HFFc6 (cell line): Measurements from ENCODE around the gene COTL1. TPM values are rescaled to one million over a fixed set of nuclear protein-coding genes. Genes with fewer than 3 reads are reported as not detected.
A peak's percentile ranks its signal among the peaks of the same experiment; 100 is the strongest.

Experiments used
- DNase-seq: peaks from one replicate; pipeline ENCODE4 v3.0.0-alpha.2; 2018
- H3K27ac Mint-ChIP-seq: 2 replicates; pipeline ENCODE4 v1.8.0; 2020; ENCODE audit warnings: mild to moderate bottlenecking, mixed read lengths
- H3K27me3 Mint-ChIP-seq: 2 replicates; pipeline ENCODE4 v1.8.0; 2021; ENCODE audit warnings: mild to moderate bottlenecking, moderate library complexity, mixed read lengths; ENCODE audit not compliant: insufficient read depth
- H3K36me3 Mint-ChIP-seq: 2 replicates; pipeline ENCODE4 v1.8.0; 2021; ENCODE audit warnings: low read depth, mixed read lengths
- H3K4me1 Mint-ChIP-seq: 2 replicates; pipeline ENCODE4 v1.8.0; 2020; ENCODE audit warnings: low read depth, mixed read lengths
- H3K4me3 Mint-ChIP-seq: 2 replicates; pipeline ENCODE4 v1.8.0; 2020; ENCODE audit warnings: mild to moderate bottlenecking, moderate library complexity, mixed read lengths
- H3K9me3 Mint-ChIP-seq: 2 replicates; pipeline ENCODE4 v1.8.0; 2020; ENCODE audit warnings: mild to moderate bottlenecking, mixed read lengths
- total RNA-seq, 6 experiments: library from RNA; stranded (reverse); fragmentation: NEBNext Ultra II Directional; extraction: Animal tissue kit (Norgen Biotek cat#: 25700); gene quantifications; 2 replicates in 1 of 6; 3 replicates in 5 of 6; pipeline ENCODE4 v1.2.3, GENCODE V29; 2021
- TF ChIP-seq, protein P1 (sequence below): fragments of 200-600 bp; sonication (generic); IDR thresholded peaks from 2 replicates; pipeline ENCODE4 v1.5.0; 2021; ENCODE audit warnings: antibody characterized with exemption, mild to moderate bottlenecking

COTL1 gene
- total RNA-seq, 6 experiments from 2014 or later = 580 to 681 (median 632) TPM

DNA sequence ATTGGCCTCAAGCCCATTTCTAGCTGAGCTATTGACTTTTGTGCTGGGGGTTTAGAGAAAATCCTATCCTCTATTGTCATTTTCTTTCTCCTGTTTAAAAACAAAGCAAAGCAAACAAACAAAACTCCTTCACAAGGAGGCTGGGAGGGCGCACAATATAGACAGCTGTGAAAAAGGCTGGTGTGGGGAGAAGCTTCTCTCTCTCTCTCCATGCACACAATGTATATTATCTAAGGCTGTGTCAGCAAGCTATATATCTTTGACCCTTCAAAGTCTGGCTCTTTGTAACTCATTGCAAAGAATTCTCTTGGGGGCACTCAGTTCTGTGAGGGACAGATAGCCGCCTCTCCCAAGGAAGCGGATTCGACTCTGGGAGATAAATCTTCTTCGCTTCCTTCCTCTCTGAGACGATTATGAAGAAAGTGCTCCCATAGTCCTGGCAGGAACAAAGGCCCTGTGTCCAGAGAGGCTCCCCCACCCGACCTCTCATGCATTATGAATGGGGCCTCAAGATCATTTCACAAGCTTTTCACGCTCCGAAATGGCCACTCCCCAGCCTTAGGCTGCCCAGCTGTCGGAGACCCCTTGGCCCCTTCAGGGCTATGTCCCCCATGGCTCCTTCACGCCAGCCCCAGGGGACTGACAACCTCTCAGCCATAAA lies 80.3 kb downstream of the COTL1 start:
- Mint-ChIP-seq H3K27ac (no peak overlapping the region), H3K4me3 (no peak overlapping the region), H3K27me3 (no peaks in the 10 kb centered on the region; the same call in 1 of the 2 replicates), H3K36me3 (no peaks in the 10 kb centered on the region), H3K4me1 (peaks cover 19% of the 10 kb centered on the region), H3K9me3 (no peaks in the 10 kb centered on the region)
- no peak for DNase-seq
- TF ChIP-seq, protein P1, sequence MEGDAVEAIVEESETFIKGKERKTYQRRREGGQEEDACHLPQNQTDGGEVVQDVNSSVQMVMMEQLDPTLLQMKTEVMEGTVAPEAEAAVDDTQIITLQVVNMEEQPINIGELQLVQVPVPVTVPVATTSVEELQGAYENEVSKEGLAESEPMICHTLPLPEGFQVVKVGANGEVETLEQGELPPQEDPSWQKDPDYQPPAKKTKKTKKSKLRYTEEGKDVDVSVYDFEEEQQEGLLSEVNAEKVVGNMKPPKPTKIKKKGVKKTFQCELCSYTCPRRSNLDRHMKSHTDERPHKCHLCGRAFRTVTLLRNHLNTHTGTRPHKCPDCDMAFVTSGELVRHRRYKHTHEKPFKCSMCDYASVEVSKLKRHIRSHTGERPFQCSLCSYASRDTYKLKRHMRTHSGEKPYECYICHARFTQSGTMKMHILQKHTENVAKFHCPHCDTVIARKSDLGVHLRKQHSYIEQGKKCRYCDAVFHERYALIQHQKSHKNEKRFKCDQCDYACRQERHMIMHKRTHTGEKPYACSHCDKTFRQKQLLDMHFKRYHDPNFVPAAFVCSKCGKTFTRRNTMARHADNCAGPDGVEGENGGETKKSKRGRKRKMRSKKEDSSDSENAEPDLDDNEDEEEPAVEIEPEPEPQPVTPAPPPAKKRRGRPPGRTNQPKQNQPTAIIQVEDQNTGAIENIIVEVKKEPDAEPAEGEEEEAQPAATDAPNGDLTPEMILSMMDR = no peak

DNA sequence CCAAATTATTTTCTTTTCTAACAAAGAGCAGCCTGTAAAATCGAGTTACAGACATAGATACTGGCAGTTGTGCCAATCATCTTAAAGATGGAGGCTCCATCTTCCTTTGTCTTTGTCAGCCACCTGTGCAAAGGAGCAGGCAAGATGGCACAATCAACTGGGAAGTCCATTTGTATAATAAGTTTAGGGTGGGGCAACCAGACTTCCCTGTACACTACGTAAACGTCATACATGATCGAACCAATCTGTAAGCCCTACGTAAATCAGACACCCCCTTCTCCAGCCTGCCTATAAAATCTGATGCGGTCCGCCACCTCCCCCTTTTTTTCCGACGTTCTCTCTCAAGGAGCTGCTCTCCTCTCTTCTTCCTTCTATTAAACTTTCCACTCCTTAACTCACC lies 82.0 kb downstream of the COTL1 start:
- Mint-ChIP-seq H3K4me1 (peaks cover 24% of the 10 kb centered on the region), H3K9me3 (no peaks in the 10 kb centered on the region), H3K27me3 (no peaks in the 10 kb centered on the region; the same call in none of the 2 replicates), H3K27ac (no peak overlapping the region), H3K4me3 (no peak overlapping the region), H3K36me3 (no peaks in the 10 kb centered on the region)
- TF ChIP-seq, protein P1 = no peak
- no peak for DNase-seq

DNA sequence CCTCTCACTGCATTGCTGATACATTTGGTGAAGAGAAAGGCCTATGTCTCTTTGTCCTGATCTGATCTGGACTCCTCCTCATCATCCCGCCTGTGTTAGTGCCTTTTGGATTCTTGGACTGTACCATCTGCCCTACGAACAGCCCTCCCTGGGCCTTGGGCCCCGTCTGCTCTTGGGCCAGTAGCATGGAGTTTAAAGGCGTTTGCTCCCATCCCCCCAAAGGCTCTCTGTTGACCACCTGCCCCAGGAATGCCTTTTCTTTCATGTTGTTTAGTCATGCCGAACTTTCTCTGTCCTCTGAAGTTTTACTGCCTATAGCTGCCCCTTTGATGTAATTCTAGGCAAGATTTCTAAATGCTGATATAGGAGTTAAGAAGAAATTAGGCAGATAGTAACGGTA lies 82.5 kb downstream of the COTL1 start:
- no peak for DNase-seq
- peaks cover 2% of the 10 kb centered on the region for H3K9me3 Mint-ChIP-seq
- H3K4me1 Mint-ChIP-seq = peaks cover 27% of the 10 kb centered on the region
- H3K27me3 Mint-ChIP-seq = no peaks in the 10 kb centered on the region; the same call in none of the 2 replicates
- TF ChIP-seq, protein P1 = no peak
- no peak overlapping the region for H3K4me3 Mint-ChIP-seq
- peaks cover 2% of the 10 kb centered on the region for H3K36me3 Mint-ChIP-seq
- H3K27ac Mint-ChIP-seq = no peak overlapping the region

DNA sequence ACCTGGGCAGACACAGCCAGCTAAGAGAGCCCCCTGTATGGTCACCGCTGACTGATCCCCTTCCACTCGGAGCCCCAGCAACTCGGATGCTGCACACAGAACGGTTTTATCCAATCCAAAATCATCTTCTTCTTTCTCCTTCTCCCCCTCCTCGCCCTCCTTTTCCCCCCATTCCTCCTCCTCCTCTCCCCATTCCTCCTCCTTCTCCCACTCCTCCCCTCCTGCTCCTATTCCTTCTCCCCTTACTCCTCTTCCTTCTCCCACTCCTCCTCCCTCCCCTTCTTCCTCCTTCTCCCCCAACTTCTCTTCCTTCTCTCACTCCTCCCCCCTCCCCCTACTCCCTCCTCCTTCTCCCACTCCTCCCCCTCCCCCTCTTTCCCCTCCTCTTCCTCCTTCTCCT lies 83.1 kb downstream of the COTL1 start:
- DNase-seq = no peak
- peaks cover 8% of the 10 kb centered on the region for H3K9me3 Mint-ChIP-seq
- peaks cover 29% of the 10 kb centered on the region for H3K4me1 Mint-ChIP-seq
- peaks cover 8% of the 10 kb centered on the region for H3K36me3 Mint-ChIP-seq
- H3K27me3 Mint-ChIP-seq = peaks cover 2% of the 10 kb centered on the region
- H3K27ac Mint-ChIP-seq = no peak overlapping the region
- H3K4me3 Mint-ChIP-seq = no peak overlapping the region
- TF ChIP-seq, protein P1 = no peak

DNA sequence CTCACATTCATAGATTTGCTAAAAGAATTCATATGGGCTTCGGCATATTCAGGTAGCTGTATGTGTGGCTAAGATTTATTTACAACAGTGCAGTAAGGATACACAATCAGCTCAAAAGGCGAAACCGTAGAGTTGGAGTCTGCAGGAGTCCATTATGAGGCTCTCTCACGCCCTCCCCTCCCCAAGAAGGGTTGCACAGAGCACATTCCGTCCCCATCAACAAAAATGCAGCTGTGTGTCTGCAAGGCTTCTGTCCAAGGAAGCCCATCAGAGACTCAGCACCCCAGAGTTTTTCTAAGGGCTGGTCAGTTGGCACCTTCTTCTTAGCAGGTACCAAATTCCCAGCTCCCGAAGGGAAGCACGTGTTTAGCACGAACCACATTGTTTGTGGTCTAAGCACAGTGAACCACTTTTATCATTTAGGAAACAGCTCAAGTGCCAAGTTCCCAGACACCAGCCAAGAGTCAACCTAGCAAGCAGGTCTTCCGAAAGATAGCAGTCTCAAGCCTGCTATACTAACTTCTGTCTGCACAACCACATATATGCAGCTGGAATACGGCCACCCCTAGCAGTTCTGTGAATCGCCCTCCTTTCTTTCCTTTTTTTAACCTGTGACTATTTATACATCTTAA lies 84.9 kb downstream of the COTL1 start:
- no peak for DNase-seq
- H3K4me1 Mint-ChIP-seq = peaks cover 30% of the 10 kb centered on the region
- H3K27ac Mint-ChIP-seq = peak overlapping the region; percentile 89

More for the DNA sequence above, 84.9 kb downstream of the COTL1 start:
- peaks cover 17% of the 10 kb centered on the region for H3K36me3 Mint-ChIP-seq
- peaks cover 2% of the 10 kb centered on the region for H3K27me3 Mint-ChIP-seq
- H3K9me3 Mint-ChIP-seq = peaks cover 18% of the 10 kb centered on the region
- peak overlapping the region; percentile 63 for H3K4me3 Mint-ChIP-seq
- TF ChIP-seq, protein P1 = no peak
